HG03159 (cell line): ENCODE data around the gene PTPN7.
"Not testable (repeated sequence)": the region's sequence is repeated elsewhere in the genome, so short reads cannot be mapped to it uniquely, and the experiment has no call there.

Experiments
- ATAC-seq: cut with Tn5 transposase; IDR thresholded peaks from one replicate; pipeline ENCODE4 v1.9.1; 2021; ENCODE audit warnings: mild to moderate bottlenecking, moderate library complexity; ENCODE audit not compliant: unreplicated experiment

Gene PTPN7

GRCh38 chr1:202189918-202190715 is 29.7 kb upstream of the PTPN7 start:
- no peak for ATAC-seq

- no peak for ATAC-seq
Measured at GRCh38 chr1:202189001-202189790, 28.8 kb upstream of the PTPN7 start.

DNA sequence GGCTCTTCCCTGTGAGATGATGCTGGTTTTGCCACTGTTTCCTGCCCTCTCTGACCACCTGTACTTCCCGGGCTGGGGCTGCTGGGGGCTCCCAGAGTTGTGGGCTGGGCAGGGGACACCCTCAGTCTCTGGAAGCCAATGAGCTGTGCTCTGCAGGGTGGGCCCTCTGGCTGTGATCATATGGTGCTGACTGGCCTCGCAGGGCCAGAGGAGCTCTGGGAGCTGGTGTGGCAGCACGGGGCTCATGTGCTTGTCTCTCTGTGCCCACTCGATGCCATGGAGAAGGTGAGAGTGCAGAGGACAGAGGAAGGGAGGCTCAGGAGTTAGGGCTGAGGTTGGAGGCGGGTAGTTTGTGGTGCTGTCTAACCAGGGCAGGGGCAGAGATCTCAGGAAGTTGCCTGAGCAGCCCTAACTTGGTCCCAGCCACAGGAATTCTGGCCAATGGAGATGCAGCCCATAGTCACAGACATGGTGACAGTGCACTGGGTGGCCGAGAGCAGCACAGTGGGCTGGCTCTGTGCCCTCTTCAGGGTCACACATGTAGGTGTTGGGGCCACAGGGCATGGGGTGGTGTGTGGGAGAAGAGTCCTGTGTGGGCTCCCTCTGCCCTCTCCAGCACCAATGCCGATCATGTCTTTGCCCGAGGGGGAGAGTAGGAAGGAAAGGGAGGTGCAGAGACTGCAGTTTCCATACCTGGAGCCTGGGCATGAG is 27.4 kb upstream of the PTPN7 start:
- no peak for ATAC-seq

GRCh38 chr1:202187041-202187671 is 26.8 kb upstream of the PTPN7 start:
- ATAC-seq: no peak

GRCh38 chr1:202186327-202186726 is 25.9 kb upstream of the PTPN7 start:
- ATAC-seq: no peak

GRCh38 chr1:202184750-202185460 is 24.5 kb upstream of the PTPN7 start:
- no peak for ATAC-seq

GRCh38 chr1:202182040-202182877 is 21.9 kb upstream of the PTPN7 start:
- no peak for ATAC-seq

DNA sequence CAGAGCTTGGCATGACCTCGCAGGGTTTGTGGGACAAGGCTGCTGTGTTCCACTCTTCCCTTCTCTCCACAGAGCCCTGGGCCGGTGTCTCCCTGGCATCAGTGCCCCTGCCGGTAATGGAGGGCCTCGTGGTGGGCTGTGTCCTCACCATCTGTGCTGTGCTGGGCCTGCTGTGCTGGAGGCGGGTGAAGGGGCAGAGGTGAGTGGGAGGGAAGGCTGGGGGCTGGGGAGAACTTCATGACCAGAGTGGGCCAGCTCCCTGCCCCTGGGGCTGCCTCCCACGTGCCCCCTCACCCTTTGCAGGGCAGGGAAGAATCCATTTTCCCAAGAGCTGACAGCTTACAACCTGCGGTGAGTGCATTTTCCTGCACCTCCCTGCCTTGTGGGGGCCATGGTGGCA is 21.2 kb upstream of the PTPN7 start:
- no peak for ATAC-seq

DNA sequence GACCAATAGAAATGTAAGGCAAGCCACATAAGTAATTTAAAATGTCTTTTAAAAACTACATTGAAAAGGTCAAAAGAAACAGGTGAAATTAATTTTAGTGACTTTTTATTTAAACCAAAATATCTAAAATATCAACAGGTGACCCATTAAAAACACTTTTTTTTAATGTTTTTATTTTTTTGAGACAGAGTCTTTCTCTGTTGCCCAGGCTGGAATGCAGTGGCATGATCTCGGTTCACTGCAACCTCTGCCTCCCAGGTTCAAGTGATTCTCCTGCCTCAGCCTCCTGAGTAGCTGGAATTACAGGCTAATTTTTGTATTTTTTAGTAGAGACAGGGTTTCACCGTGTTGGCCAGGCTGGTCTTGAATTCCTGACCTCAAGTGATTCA is 20.3 kb upstream of the PTPN7 start:
- ATAC-seq: not testable (repeated sequence)

GRCh38 chr1:202179828-202180750 is 19.7 kb upstream of the PTPN7 start:
- ATAC-seq: no peak

DNA sequence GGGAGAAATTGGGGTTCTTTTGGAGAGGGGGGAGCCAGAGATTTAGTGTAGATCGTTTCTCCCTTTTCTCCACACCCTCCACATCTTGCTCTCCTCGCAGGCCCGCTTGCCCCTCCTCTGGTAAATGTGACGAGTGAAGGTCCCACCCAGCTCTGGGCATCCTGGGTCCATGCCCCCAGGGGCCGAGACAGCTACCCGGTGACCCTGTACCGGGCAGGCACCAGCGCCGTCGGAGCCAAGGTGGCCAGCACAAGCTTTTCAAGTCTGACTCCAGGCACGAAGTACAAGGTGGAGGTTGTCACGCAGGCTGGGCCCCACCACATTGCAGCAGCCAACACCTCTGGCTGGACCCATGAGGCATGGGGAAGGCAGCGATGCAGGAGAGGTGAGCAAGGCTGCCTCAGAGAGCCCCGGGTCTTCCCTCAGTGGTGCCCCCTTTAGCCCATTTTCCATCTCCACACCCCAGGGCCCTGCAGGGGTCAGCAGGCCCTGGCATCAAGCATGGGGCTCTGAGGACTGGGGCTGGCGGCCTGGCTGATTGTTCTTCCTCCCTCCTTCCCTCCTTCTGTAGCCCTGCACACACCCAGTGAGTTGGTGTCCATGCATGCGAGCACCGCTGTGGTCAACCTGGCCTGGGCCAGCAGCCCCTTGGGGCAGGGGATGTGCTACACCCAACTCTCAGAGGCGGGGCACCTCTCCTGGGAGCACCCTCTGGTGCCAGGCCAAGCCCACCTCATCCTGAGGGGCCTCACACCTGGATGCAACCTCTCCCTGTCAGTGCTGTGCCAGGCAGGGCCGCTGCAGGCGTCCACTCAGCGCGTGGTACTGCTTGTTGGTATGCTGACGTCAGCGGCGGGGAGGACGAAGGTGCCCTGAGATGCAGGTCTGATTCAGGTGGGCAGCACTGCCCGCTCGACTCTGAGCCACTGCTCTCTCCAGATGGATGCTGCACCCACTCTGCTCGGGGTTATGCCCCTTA is 16.8 kb upstream of the PTPN7 start:
- ATAC-seq: no peak

GRCh38 chr1:202173993-202174392 is 13.6 kb upstream of the PTPN7 start:
- ATAC-seq: no peak

DNA sequence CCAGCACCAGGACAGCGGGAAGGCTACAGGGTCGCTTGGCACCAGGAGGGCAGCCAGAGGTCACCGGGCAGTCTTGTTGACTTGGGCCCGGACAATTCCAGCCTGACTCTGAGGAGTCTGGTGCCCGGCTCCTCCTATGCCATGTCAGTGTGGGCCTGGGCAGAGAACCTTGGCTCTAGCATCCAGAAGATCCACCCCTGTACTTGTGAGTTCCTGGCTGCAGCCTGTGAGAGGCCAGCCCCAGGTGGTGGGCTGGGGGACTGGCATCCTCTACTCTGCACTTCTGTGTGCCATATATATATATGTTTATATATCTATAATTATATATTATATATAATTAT is 11.6 kb upstream of the PTPN7 start:
- no peak for ATAC-seq

GRCh38 chr1:202171292-202172014 is 11.1 kb upstream of the PTPN7 start:
- no peak for ATAC-seq

GRCh38 chr1:202170726-202171125 is 10.3 kb upstream of the PTPN7 start:
- no peak for ATAC-seq

DNA sequence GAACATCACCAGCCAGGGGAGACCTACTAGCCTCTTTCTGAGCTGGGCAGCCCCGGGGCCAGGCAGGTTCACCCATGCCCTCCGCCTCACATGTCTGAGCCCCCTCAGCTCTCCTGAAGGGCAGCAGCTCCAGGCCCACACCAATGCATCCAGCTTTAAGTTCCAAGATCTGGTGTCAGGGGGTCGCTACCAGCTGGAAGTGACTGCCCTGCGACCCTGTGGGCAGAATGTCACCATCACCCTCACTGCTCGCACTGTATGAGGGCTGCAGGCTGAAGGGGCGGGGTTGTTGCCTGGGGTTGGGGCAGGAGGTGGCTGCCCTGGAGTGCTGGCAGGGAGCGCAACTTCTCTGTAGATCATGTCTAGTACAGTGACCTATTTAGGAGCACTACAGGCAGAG is 8.5 kb upstream of the PTPN7 start:
- no peak for ATAC-seq
